Heart right ventricle (tissue), 16 donors: Measurements from ENCODE around the gene IL23R. TPM values are rescaled to one million over a fixed set of nuclear protein-coding genes. Genes with fewer than 3 reads are reported as not detected.

Source experiments
- ATAC-seq, 8 donors: fragments of 200-7000 bp; cut with Tn5 transposase; one replicate each; pipeline ENCODE4 v1.9.1; 2020; ENCODE audit warnings: mild to moderate bottlenecking in 8 of 8, moderate library complexity in 8 of 8, moderate number of reproducible peaks in 1 of 8
- DNase-seq, 2 donors: peaks; one replicate each; pipeline ENCODE4 v3.0.0-alpha.2; 2020
- H3K27ac ChIP-seq, 10 donors: fragments of 200-600 bp; sonication (generic) in 2 of 10; one replicate each; pipeline versions ENCODE4 v1.5.0 to v1.8.0; 2020 to 2022; ENCODE audit warnings: mild to moderate bottlenecking in 3 of 10
- H3K27me3 ChIP-seq, 7 donors: fragments of 200-600 bp; one replicate each; pipeline ENCODE4 v1.8.0; 2021 to 2022; ENCODE audit warnings: mild to moderate bottlenecking in 2 of 7
- H3K36me3 ChIP-seq, 9 donors: fragments of 200-600 bp; sonication (generic) in 1 of 9; one replicate each; pipeline versions ENCODE4 v1.5.0 to v1.8.0; 2020 to 2022; ENCODE audit warnings: mild to moderate bottlenecking in 2 of 9
- H3K4me1 ChIP-seq, 9 donors: fragments of 200-600 bp; sonication (generic) in 1 of 9; one replicate each; pipeline versions ENCODE4 v1.5.0 to v1.8.0; 2020 to 2022; ENCODE audit warnings: mild to moderate bottlenecking in 4 of 9
- H3K4me3 ChIP-seq, 10 donors: fragments of 200-600 bp; sonication (generic) in 2 of 10; one replicate each; pipeline versions ENCODE4 v1.5.0 to v1.8.0; 2020 to 2022; ENCODE audit warnings: mild to moderate bottlenecking in 7 of 10, moderate library complexity in 2 of 10
- H3K9me3 ChIP-seq, 11 donors: fragments of 200-600 bp in 10 of 11; sonication (generic) in 2 of 11; one replicate each; pipeline versions ENCODE4 v1.5.0 to v1.8.0; 2013 to 2022; ENCODE audit warnings: mild to moderate bottlenecking in 2 of 11, control low read depth in 1 of 11, moderate library complexity in 1 of 11
- CTCF ChIP-seq, 9 donors: fragments of 200-600 bp; sonication (generic) in 2 of 9; IDR thresholded peaks; one replicate each; pipeline versions ENCODE4 v1.5.0 to v1.8.0; 2021 to 2022; ENCODE audit warnings: antibody characterized with exemption in 9 of 9, mild to moderate bottlenecking in 5 of 9, moderate library complexity in 1 of 9
- WGBS, 2 donors: extraction: QIAGEN DNeasy Blood & Tissue Kit; methylation state at CpG; one replicate each; pipeline ENCODE4 v1.1.7; 2013; ENCODE audit warnings: inconsistent platforms in 1 of 2; 5-methylcytosine and 5-hydroxymethylcytosine counted together
- intact Hi-C, 10 donors: fragments of 100-400 bp; cut with DNase I; formaldehyde crosslinking; loops; one replicate each; pipeline versions ENCODE4 v1.11.1 to v1.14.2; 2022
- polyA plus RNA-seq, 2 donors: library from polyadenylated mRNA; stranded (reverse); fragments of 200-250 nt; gene quantifications; one replicate each; pipeline ENCODE4 v1.2.3, GENCODE V29; 2013
- total RNA-seq, 10 donors: library from RNA; stranded (reverse); fragmentation: NEBNext Ultra II Directional in 3 of 10; extraction: Animal tissue kit (Norgen Biotek cat#: 25700) in 3 of 10; gene quantifications; one replicate each; pipeline versions ENCODE4 v1.2.1 to v1.2.4, GENCODE V29; 2021 to 2023
- donor health status: Arrhythmogenic right ventricular cardiomyopathy.
- donor health status: ischemic (EF 13 %, LVEDD 7.1; RV severe dilation, severe dysfunction).
- donor health status: healthy with polysubstance abuse.
- donor health status: DM: no; HTN: yes; CAD: no.
- donor health status: DM: no; HTN: no; CAD: no.
- donor health status: ischemic (EF 25% LVEDD 6.9; RV normal size, moderate dysfunction).
- donor health status: ischemic (EF 25% LVEDD 5.7; RV mildly dilated, moderate dysfunction).
- donor health status: healthy.
- donor health status: DM: yes; HTN: yes; CAD: no.
- donor health status: Ischemic cardiomyopathy.
- donor health status: ischemic (EF 35%, LVEDD 5.7; RV mildly dilated, moderate dysfunction).
- donor health status: nonischemic (EF 11% LVEDD 7.7; RV severe dilation, severe dysfunction).
- donor health status: DM: yes; HTN: yes; CAD: no.
- donor health status: PGD.
- donor health status: ischemic (EF 29% LVEDD 5.4; RV normal size, mild dysfunction).
- donor health status: nonischemic (EF 23%, LVEDD 6.1; RV moderate dilation, normal function).

Gene IL23R
- total and polyA plus RNA-seq, 12 donors, result not detected

GRCh38 chr1:67159233-67159632, 7.0 kb upstream of the IL23R start:
- Histone ChIP-seq H3K4me1 (no peaks in the 10 kb centered on the region), H3K36me3 (no peaks in the 10 kb centered on the region), H3K27me3 (peaks cover 0 to 24% (median 5%) of the 10 kb centered on the region in 7 donors), H3K4me3 (no peak overlapping the region), H3K27ac (no peak overlapping the region), H3K9me3 (peaks cover 0 to 6% (median 0%) of the 10 kb centered on the region in 11 donors)
- ATAC-seq, result no peak
- 75 to 94% methylated on average over 2 of the region's 2 CpGs for WGBS, 2 donors
- intact Hi-C loops, result no loop called here
- no peak for DNase-seq
- no peak for TF ChIP-seq CTCF (IDR thresholded peaks at IDR 0.05)

DNA sequence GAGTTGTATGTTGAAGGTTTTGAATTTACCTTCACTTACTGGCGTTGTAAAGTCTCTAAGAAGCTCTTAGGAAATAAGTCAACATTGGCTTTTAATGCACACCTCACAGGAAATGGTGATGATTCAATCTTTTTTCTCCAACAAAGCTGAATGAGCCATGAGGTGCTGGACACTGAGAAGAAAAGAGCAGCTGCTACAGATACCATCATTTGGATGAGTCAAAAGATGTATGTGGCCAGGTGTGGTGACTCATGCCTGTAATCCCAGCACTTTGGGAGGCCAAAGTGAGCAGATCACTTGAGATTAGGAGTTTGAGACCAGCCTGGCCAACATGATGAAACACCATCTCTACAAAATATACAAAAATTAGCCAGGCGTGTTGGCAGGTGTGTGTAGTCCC, 3.3 kb upstream of the IL23R start:
- 83 to 89% methylated on average over 2 of the region's 2 CpGs for WGBS, 2 donors
- DNase-seq (no peak), ATAC-seq (no peak)
- no peak overlapping the region for H3K4me3 ChIP-seq
- peaks cover 0 to 5% (median 0%) of the 10 kb centered on the region in 7 donors for H3K27me3 ChIP-seq
- intact Hi-C loops, result no loop called here
- no peak for TF ChIP-seq CTCF (IDR thresholded peaks at IDR 0.05)
- H3K36me3 ChIP-seq, result no peaks in the 10 kb centered on the region
- H3K4me1 ChIP-seq, result peaks cover 0 to under 1% (median 0%) of the 10 kb centered on the region in 9 donors
- H3K9me3 ChIP-seq, result peaks cover 0 to 3% (median 0%) of the 10 kb centered on the region in 11 donors
- no peak overlapping the region for H3K27ac ChIP-seq

DNA sequence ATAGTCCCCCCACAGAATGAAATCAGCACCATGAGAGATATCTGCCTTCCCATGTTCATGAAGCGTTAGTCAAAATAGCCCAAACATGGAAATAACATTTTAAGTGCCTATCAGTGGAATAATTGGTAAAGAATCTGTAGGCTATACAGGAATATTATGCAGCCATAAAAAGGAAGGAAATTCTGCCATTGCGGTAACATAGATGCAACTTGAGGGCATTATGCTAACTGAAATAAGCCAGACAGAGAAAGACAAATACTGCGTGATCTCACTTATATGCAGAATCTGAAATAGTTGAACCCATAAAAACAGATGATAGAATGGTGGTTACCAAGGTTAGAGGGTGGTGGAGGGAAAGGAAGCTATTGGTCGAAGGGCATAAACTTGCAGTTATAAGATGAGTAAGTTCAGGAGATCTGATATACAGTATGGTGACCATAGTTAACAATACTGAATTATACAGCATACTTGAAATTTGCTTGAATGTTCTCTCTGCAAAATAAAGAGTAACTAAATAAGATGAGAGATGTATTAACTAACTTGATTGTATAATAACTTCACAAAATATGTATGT, 699 bp upstream of the IL23R start:
- Histone ChIP-seq H3K4me3 (no peak overlapping the region), H3K9me3 (peaks cover 0 to 3% (median 0%) of the 10 kb centered on the region in 11 donors), H3K27me3 (no peaks in the 10 kb centered on the region), H3K27ac (no peak overlapping the region), H3K36me3 (no peaks in the 10 kb centered on the region), H3K4me1 (peaks cover 0 to 8% (median 0%) of the 10 kb centered on the region in 9 donors)
- no peak for TF ChIP-seq CTCF (IDR thresholded peaks at IDR 0.05)
- ATAC-seq, result no peak
- DNase-seq, result no peak
- 95 to 96% methylated on average over 4 of the region's 4 CpGs for WGBS, 2 donors
- intact Hi-C loops, result no loop called here

GRCh38 chr1:67169496-67169895, 3.2 kb downstream of the IL23R start:
- intact Hi-C loops, result no loop called here
- peaks cover 0 to 3% (median 0%) of the 10 kb centered on the region in 11 donors for H3K9me3 ChIP-seq
- no peak for DNase-seq
- H3K4me1 ChIP-seq, result peaks cover 0 to 8% (median 0%) of the 10 kb centered on the region in 9 donors
- H3K27ac ChIP-seq, result no peak overlapping the region
- no peaks in the 10 kb centered on the region for H3K36me3 ChIP-seq
- no peak overlapping the region for H3K4me3 ChIP-seq
- TF ChIP-seq CTCF (IDR thresholded peaks at IDR 0.05), result no peak
- ATAC-seq, result no peak
- no peaks in the 10 kb centered on the region for H3K27me3 ChIP-seq
- 88 to 99% methylated on average over 2 of the region's 2 CpGs for WGBS, 2 donors
